ENCODE results near the gene MAEL.

The MAEL gene

GRCh38 chr1:167051907-167052306, 62.8 kb downstream of the MAEL start:
- DNase-seq = peak in 1 of 10 donors; percentile 57
- intact Hi-C loops (cut with DNase I) = no loop called here

DNA sequence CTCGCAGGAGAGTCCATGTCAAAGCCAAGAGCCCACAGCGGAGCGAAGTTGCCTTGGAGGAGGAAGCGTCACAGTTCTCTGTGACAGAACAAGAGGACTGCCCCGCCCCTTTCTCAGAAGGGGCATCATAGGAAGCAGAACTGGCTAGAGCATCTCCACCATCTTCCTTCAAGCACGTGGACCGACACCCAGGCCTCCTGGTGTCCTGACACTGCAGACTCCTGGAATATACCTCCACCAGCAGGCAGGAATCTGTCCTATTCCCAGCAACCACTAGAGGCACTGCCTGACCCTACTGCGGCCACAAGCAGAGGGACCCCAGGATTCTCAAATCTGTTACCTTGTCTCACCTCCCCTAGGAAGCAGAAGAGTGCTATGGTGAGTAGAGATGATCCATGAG, 63.3 kb downstream of the MAEL start:
- intact Hi-C loops (cut with DNase I) = no loop called here

DNA sequence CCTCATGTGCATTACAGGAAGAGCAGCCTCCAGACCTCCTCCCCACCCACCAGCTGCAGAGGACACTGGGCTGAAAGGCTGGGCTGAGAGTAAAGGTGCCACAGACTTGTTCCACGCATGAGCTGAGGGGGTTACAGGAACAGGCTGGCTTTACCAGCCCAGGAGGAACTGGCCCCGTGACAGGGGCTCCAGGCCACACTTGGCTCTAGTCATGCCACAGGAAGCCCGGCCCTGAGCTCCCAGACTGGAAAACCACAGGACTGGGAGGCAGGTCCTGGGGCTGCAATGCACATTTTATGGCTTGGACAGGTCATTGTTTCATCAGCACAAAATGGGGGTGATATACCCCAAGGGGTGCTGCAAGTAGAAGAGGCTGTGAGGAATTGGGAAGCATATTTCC, 65.5 kb downstream of the MAEL start:
- intact Hi-C loops (cut with DNase I) = no loop called here
- peak in 1 of 10 donors; percentile 55 for DNase-seq

More for the DNA sequence above, 63.3 kb downstream of the MAEL start:
- DNase-seq = no peak

- peak in 1 of 10 donors; percentile 66 for DNase-seq
- intact Hi-C loops (cut with DNase I) = loop anchor here (5.0 kb wide), 1 partner anchor 78 kb away; the partner anchor contains the start of gene ILDR2
Measured at GRCh38 chr1:167054946-167055630, 66.0 kb downstream of the MAEL start.

DNA sequence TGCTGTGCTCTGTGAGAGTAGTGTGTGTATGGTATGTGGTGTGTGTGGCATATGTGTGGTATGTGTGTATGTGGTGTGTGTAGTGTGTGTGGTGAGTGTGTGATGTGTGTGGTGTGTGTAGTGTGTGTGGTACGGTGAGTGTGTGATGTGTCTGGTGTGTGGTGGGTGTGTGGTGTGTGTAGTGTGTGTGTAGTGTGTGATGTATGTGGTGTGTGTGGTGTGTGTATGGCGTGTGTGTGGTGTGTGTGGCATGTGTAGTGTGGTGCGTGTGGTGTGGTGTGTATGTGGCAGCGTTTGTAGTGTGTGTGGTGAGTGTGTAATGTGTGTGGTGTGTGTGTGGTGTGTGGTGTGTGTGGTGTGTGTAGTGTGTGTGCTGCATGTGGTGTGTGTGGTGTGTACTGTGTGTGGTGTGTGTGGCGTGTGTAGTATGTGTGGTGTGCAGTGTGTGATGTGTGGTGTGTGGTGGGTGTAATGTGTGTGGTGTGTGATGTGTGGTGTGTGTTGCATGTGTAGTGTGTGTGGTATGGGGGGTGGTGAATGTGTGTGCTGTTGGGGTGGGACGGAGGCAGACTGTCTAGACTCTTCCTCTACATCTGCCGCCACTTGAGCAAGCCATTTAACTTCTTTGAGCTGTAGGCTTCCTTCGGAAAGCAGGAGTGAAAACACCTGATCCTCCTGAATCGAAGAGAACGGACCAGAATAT, 67.6 kb downstream of the MAEL start:
- intact Hi-C loops (cut with DNase I) = loop anchor here (2.0 to 5.0 kb wide), 2 partner anchors 79 to 218 kb away; partner anchors contain the start of genes ILDR2 and POGK
- DNase-seq = no peak

DNA sequence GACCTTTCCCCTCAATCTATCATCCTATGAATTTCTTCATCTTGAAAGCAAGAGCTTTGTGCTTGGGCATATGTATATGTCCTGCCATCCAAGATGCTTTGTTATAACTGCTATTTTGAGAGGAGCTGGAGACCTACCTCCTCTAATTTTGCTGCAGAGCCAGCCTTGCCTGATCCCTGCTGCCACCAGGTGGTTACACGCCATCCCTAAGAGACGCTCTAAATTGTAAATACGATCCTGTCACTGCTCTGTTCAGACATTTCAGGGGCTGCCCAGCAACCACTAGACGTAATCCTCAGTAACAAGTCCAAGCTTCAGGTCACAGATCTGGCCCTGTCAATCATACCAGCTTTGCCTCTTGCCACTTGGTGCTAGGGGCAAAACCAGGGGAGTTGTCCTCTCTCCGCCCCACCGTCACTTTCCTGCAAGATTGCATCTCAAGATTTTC, 68.2 kb downstream of the MAEL start:
- peak in 9 of 10 donors; percentile 37 to 93 (median 64) for DNase-seq
- intact Hi-C loops (cut with DNase I) = loop anchor here (2.0 to 5.0 kb wide), 2 partner anchors 80 to 218 kb away; partner anchors contain the start of genes ILDR2 and POGK

DNA sequence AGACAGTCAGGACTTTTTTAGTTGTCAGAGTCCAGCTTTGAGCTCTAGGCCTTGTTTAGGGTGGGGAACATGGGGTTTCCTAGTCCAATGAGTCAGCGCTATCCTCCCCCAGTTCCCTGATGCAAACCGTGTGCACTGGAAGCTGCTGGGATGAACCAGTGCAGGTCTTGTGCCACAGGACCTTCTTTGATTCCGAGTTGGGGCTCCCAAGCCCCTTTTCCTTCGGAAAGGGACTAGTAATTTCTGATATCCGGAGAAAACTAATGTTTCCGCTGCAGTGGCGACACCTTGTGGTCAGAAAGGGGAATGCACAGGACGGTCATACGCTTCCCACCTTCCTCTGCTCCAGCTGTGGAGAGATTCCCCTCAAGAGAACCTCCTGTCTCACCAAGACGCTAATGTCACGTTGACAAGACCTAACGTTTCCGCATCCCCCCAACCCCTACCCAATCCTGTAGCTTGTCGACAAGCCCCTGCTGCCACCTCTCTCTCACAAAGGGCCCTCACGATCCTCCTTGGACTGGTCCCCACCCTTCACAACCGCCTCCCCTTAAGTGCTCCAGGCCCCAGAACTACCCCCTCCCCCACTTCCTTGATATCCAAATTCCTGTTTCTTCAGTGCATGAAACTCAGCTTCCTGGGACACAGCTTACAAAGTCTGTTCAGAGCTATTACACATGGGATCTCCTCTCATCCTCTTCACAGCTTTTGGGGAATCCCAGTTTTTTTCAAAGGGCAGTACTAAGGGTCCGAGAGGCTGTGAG, 70.1 kb downstream of the MAEL start:
- peak; percentile 48 to 96 (median 84) for DNase-seq
- intact Hi-C loops (cut with DNase I) = loop anchor here (1.0 to 5.0 kb wide), 3 partner anchors 82 to 175 kb away; partner anchors contain the start of gene ILDR2

GRCh38 chr1:167059809-167060107, 70.7 kb downstream of the MAEL start:
- intact Hi-C loops (cut with DNase I) = loop anchor here (1.0 to 5.0 kb wide), 3 partner anchors 82 to 175 kb away; partner anchors contain the start of gene ILDR2
- DNase-seq = no peak

DNA sequence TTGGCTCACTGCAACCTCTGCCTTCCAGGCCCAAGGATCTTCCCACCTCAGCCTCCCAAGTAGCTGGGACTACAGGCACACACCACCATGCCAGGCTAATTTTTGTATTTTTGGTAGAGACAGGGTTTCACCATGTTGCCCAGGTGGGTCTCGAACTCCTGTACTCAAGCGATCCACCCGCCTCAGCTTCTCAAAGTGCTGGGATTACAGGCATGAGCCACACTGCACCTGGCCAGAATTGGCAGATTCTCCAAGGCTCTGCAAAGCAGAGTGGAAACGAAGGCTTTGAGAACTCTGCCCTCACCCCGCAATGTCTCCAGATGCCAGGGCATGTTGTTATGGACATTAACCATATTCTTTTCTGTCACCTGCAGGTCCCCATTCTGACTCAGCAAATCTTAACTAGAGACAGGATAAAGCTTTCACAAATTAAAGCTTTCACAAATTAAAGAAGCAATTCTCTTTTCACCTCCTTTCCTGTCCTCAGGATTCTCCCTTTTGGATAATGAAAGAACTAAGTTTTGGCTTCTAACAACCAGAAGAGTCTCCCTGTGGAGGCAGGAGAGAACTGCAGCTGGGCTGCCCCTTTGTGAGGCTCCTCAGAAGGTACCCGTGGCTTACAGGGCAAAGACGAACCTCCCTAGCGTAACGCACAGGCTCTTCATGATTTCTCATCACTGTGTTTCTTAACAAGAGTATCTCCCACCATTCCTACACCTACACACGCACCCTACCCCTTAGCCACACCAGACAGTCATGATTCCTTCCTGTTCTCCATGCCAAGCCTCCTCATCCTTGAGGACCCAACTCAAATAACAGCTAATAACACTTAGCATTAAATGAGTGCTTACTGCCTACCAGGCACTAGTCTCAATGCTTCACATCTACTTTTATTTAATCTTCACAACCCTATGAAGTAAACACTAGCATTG, 71.3 kb downstream of the MAEL start:
- DNase-seq = no peak
- intact Hi-C loops (cut with DNase I) = no loop called here

GRCh38 chr1:167061073-167061464, 72.0 kb downstream of the MAEL start:
- intact Hi-C loops (cut with DNase I) = no loop called here
- no peak for DNase-seq

DNA sequence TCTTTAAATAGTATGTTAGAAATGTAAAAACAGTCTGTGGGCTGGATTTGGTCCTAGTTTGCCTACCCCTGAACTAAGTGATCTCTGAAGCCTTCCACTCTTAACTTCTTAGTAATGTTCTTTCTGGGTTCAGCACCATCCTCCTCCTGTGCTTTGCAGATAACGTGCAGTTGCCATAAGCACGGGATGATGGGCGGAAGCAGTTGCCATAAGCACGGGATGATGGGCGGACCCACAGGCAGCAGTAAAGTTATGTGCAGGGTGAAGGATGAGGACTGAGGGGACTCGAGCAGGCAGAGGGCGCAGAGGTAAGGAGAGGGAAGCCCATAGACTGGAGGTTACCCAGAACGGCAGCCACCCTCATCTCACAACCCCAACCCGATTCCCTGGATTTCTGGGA, 75.5 kb downstream of the MAEL start:
- intact Hi-C loops (cut with DNase I) = loop anchor here (5.0 kb wide), 1 partner anchor 468 kb away; no protein-coding TSS in a partner anchor
- DNase-seq = no peak

GRCh38 chr1:167065471-167065870, 76.4 kb downstream of the MAEL start:
- intact Hi-C loops (cut with DNase I) = loop anchor here (5.0 kb wide), 1 partner anchor 467 kb away; no protein-coding TSS in a partner anchor
- DNase-seq = no peak

GRCh38 chr1:167066333-167067122, 77.4 kb downstream of the MAEL start:
- intact Hi-C loops (cut with DNase I) = loop anchor here (1.0 to 5.0 kb wide), 4 partner anchors 62 to 466 kb away; partner anchors contain the start of gene POU2F1

GRCh38 chr1:167067904-167068303, 78.8 kb downstream of the MAEL start:
- intact Hi-C loops (cut with DNase I) = loop anchor here (2.0 to 5.0 kb wide), 2 partner anchors 61 to 464 kb away; no protein-coding TSS in a partner anchor
- DNase-seq = no peak

More at GRCh38 chr1:167066333-167067122, 77.4 kb downstream of the MAEL start:
- peak; percentile 65 to 98 (median 84) for DNase-seq

- no peak for DNase-seq
- intact Hi-C loops (cut with DNase I) = loop anchor here (5.0 kb wide), 1 partner anchor 464 kb away; no protein-coding TSS in a partner anchor
Measured at GRCh38 chr1:167068761-167069160, 79.7 kb downstream of the MAEL start.

DNA sequence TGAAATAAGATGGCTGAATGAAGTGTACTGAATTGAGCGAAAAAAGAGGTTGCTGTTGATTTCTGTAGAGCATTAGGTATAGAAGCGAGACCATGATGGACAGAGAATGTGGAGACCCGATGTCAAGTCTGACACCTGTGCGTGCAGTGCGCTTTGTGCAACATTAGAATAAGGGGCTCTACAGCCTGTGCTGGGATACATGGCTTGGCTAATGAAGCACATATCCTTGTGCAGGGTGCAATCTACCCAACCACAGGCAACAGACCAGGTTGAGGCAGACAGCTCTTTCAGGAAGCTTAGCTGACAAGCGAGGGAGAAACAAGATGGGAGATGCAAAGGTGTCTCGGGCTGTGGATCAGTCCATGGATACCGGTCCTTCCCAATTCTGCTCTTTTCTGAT, 82.2 kb downstream of the MAEL start:
- DNase-seq = no peak
- intact Hi-C loops (cut with DNase I) = no loop called here

All from posterior cingulate gyrus (tissue), 11 donors.